T-helper 2 cell treated with Interferon-gamma antibody and Interleukin-4, amounts not matched to agents 5 μg/mL and 100 μg/mL, for 36 hours (primary cell): ENCODE results near the gene PDE4D.
A peak's percentile ranks its signal among the peaks of the same experiment; 100 is the strongest.

Experiments used
- DNase-seq: peaks from one replicate; pipeline ENCODE4 v3.0.0; 2021; ENCODE audit warnings: low spot score
- H3K27ac Mint-ChIP-seq: one replicate; pipeline ENCODE4 v1.8.0; 2021; ENCODE audit warnings: mild to moderate bottlenecking, mixed read lengths
- H3K27me3 Mint-ChIP-seq: one replicate; pipeline ENCODE4 v1.8.0; 2021; ENCODE audit warnings: low read depth, mixed read lengths
- H3K36me3 Mint-ChIP-seq: one replicate; pipeline ENCODE4 v1.8.0; 2021; ENCODE audit warnings: low read depth, mixed read lengths
- H3K4me1 Mint-ChIP-seq: one replicate; pipeline ENCODE4 v1.8.0; 2021; ENCODE audit warnings: low read depth, mixed read lengths
- H3K4me3 Mint-ChIP-seq: one replicate; pipeline ENCODE4 v1.8.0; 2022; ENCODE audit warnings: mild to moderate bottlenecking, moderate library complexity, mixed read lengths
- H3K9me3 Mint-ChIP-seq: one replicate; pipeline ENCODE4 v1.8.0; 2021; ENCODE audit warnings: mixed read lengths

Gene PDE4D

DNA sequence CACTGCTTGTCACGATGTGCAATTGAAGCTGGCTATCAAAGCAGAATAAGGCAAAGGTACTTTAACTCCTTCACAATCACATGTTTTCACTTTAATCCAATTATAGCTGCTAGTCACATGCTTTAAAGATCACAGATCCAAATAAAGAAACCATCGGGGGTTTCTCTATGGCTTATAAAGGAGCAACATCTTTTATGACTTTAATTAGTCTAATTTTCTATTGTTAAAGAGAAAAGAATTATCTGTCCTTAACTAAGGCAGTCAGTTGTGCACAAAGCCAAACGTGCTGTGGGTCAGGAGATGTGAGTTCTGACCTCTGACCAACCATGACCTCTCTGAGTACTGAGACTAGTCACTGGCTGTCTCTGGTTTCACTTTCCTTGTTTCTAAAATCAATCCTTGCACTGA, 749.6 kb downstream of the PDE4D start:
- no peak for DNase-seq
- Mint-ChIP-seq H3K27ac (no peak overlapping the region), H3K4me3 (no peak overlapping the region), H3K27me3 (no peaks in the 10 kb centered on the region), H3K36me3 (no peaks in the 10 kb centered on the region), H3K9me3 (peaks cover 4% of the 10 kb centered on the region), H3K4me1 (peaks cover 24% of the 10 kb centered on the region)

DNA sequence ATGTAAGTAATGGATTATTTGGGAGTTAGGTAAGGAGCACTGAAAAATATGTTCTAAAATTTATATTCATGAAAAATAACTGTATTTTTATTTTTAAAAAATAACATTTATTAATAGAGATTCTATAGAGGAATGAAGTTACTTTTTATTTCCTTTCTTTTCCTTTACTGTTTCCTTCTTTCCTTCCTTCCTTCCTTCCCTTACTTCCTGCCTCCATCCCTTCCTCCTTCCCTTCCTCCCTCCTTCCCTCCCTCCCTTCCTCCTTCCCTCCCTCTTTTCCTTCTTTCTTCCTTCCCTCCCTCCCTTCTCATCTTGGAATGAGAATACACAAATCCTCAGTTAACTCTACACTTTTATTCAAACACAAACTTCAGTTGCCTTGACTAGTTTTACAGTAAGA, 750.6 kb downstream of the PDE4D start:
- peaks cover 30% of the 10 kb centered on the region for H3K4me1 Mint-ChIP-seq
- no peaks in the 10 kb centered on the region for H3K36me3 Mint-ChIP-seq
- H3K27me3 Mint-ChIP-seq: no peaks in the 10 kb centered on the region
- no peak for DNase-seq
- no peak overlapping the region for H3K27ac Mint-ChIP-seq
- H3K4me3 Mint-ChIP-seq: no peak overlapping the region
- peaks cover 4% of the 10 kb centered on the region for H3K9me3 Mint-ChIP-seq

DNA sequence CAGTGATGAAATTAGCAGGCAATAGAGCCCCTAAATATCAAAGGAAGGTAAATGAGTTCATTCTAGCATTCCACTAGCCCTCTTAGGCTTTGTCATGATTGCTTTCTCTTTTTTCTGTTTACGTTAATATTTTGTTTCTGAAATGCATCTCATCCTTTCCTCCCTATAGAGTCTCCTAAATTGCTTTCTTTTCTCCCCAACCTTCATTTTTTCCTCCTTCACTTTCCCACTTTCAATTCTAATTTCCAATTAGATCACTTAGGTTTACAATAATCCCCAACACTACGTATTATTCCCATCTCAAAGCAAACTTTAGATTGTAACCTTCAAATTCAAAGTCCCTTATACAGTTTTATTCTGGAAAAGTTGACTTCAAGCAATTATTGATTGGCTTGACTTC, 751.4 kb downstream of the PDE4D start:
- Mint-ChIP-seq H3K4me3 (no peak overlapping the region), H3K27ac (no peak overlapping the region), H3K9me3 (peaks cover 4% of the 10 kb centered on the region), H3K27me3 (no peaks in the 10 kb centered on the region), H3K4me1 (peaks cover 30% of the 10 kb centered on the region), H3K36me3 (no peaks in the 10 kb centered on the region)
- DNase-seq: no peak

DNA sequence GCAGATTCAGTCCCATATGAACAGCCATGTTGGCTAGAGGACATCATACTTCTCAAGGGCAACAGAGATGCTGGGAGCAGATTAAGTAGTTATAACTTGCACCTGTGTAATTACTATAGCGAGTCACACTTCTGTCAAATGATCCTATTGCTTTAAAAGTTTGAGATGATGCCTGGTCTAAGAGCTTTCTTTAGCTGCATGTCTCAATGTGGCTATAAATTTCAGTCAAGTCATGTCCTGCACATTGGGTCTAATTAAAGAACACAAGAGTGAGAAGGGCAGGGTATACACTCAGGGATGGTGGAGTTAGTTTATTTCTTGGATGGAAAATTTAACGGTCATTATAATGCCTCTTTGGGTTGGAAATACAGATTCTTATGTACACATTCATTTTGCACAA, 753.4 kb downstream of the PDE4D start:
- Mint-ChIP-seq H3K4me3 (no peak overlapping the region), H3K27me3 (no peaks in the 10 kb centered on the region), H3K36me3 (no peaks in the 10 kb centered on the region), H3K9me3 (no peaks in the 10 kb centered on the region), H3K27ac (no peak overlapping the region), H3K4me1 (peaks cover 32% of the 10 kb centered on the region)
- no peak for DNase-seq

DNA sequence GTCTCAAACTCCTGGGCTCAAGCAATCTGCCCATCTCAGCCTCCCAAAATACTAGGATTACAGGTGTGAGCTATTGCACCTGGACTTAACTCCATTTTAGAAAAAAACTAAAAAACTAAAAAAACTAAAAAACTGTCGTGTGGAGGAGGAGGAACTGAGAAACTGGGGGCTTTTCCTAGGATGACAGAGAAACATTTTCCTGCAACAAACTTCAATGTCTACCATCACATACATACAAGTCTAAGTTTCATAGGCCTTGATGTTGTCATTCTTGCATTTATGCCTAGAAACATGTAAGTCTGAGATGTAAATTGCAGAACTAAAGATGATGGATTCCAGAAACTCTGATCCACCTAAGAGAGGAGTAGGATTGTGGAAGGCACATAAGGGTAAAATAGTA, 753.8 kb downstream of the PDE4D start:
- no peak for DNase-seq
- H3K9me3 Mint-ChIP-seq: no peaks in the 10 kb centered on the region
- no peak overlapping the region for H3K4me3 Mint-ChIP-seq
- peaks cover 34% of the 10 kb centered on the region for H3K4me1 Mint-ChIP-seq
- H3K27ac Mint-ChIP-seq: no peak overlapping the region
- H3K27me3 Mint-ChIP-seq: no peaks in the 10 kb centered on the region
- peaks cover under 1% of the 10 kb centered on the region for H3K36me3 Mint-ChIP-seq

DNA sequence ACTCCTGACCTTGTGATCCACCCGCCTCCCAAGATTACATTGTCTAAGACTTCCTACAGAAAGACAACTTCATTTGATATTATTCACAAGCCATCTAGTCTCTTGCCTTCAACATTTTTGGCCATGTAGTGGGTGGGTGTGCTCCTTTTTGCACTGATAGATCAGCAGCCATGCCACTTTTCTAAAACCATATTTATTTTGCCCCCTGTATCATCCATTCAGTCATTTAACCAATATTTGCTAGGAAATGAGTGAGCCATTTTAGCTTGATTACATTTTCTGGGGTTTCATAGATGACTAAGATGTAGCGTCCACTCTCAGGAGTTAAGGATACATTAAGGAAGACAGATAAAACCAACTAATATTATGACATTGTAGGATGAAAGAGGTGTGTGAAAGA, 755.0 kb downstream of the PDE4D start:
- no peaks in the 10 kb centered on the region for H3K27me3 Mint-ChIP-seq
- peaks cover 5% of the 10 kb centered on the region for H3K9me3 Mint-ChIP-seq
- peaks cover 35% of the 10 kb centered on the region for H3K4me1 Mint-ChIP-seq
- DNase-seq: no peak
- H3K4me3 Mint-ChIP-seq: no peak overlapping the region
- peaks cover 7% of the 10 kb centered on the region for H3K36me3 Mint-ChIP-seq
- H3K27ac Mint-ChIP-seq: no peak overlapping the region

DNA sequence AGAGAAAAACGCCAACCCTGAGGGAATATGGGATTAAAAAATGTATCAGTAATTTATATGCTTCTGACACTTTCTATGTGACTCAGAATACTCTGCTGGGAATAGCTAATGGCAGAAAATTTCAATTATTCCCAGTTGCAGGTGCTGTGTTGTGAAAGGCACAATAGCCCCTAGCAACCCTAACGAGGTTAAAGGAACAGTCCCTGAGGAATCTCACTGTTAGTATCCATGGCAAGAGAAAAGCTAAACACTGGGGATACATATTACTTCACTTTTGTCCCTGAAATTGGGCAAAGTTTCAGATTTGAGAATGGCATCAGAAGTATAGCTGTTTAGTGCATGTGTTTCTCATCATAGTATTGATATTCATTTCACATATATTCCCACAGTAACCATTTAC, 755.7 kb downstream of the PDE4D start:
- H3K4me3 Mint-ChIP-seq: no peak overlapping the region
- H3K9me3 Mint-ChIP-seq: peaks cover 6% of the 10 kb centered on the region
- DNase-seq: no peak
- H3K36me3 Mint-ChIP-seq: peaks cover 10% of the 10 kb centered on the region
- H3K27me3 Mint-ChIP-seq: no peaks in the 10 kb centered on the region
- peaks cover 36% of the 10 kb centered on the region for H3K4me1 Mint-ChIP-seq
- H3K27ac Mint-ChIP-seq: no peak overlapping the region

DNA sequence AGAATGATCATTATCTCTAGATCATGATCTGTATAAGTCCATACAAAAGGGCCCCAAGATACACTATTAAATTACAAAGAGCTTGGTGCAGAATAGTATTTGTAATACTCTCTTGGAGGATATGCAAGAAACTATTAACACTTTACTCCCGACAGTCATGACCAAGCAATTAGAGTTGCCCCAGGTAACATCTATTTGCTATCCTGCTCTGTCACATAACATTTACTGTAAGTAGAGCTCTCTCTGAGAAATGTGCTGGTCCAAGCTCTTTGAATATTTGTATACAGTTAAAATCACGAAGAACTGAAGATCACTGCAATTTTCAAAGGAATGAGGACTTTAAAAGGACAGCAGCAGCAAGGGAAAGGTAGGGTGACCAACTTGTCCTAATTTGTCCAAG, 757.0 kb downstream of the PDE4D start:
- H3K27me3 Mint-ChIP-seq: no peaks in the 10 kb centered on the region
- no peak for DNase-seq

DNA sequence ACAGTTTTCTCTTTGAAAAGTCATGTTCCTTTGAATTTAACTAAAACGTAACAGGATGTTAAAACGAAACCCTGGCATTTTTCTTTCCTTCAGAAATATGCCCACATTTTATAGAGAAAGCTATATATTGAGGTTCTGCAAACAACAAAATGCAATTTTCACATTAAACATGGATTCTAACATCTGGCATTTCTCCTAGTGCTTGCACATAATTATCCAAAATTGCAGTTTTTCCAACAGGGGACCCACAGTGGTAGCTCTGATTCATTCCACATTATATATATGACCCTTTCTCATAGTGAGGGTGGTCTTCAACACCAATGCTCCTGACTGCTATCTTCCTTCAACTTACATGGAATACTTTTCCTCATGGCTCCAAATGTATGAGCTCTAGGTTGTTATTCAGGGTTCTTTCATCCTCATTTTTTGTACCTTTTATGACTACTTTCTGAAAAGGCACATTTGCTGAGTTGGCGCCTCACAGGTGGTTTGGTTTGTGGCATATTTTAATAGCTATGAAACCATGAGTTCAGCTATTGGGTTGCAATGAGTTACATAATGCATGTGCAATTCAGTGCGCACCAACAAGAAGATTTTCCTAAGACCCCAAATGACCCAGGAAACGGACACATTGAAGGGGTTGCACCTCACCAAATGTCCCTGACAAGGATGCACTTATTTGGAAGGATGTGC, 758.9 kb downstream of the PDE4D start:
- no peaks in the 10 kb centered on the region for H3K27me3 Mint-ChIP-seq
- H3K27ac Mint-ChIP-seq: no peak overlapping the region
- peaks cover 10% of the 10 kb centered on the region for H3K36me3 Mint-ChIP-seq
- H3K9me3 Mint-ChIP-seq: peaks cover 6% of the 10 kb centered on the region
- DNase-seq: no peak
- H3K4me1 Mint-ChIP-seq: peaks cover 40% of the 10 kb centered on the region
- H3K4me3 Mint-ChIP-seq: no peak overlapping the region

More for the DNA sequence above, 757.0 kb downstream of the PDE4D start:
- Mint-ChIP-seq H3K27ac (no peak overlapping the region), H3K4me1 (peaks cover 40% of the 10 kb centered on the region), H3K9me3 (peaks cover 6% of the 10 kb centered on the region), H3K36me3 (peaks cover 10% of the 10 kb centered on the region), H3K4me3 (no peak overlapping the region)

DNA sequence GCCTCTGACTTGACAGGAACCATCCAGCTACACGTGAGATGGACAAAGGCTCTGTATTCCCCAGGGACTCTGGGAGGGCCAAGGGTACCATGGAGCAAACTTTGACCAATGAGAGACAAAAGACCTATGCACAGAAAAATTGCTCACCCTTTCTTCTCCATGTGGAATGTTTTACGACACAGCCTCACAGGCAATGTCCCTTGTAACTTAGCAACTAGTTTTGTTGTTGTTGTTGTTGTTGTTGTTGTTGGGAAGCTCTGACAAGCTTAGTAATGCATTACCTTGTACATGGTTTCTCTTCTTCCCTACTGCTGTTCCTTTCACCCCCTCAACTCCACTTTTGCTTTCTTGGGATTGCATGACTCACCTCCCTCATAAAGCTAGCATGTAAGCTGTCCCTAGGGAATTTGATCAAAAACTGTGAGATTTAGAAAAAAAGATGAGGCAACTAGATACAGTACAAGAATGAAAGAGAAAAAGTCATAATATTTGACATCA, 759.7 kb downstream of the PDE4D start:
- H3K27ac Mint-ChIP-seq: no peak overlapping the region
- peaks cover 6% of the 10 kb centered on the region for H3K9me3 Mint-ChIP-seq
- H3K4me3 Mint-ChIP-seq: no peak overlapping the region
- peaks cover 42% of the 10 kb centered on the region for H3K4me1 Mint-ChIP-seq
- no peak for DNase-seq
- no peaks in the 10 kb centered on the region for H3K27me3 Mint-ChIP-seq
- H3K36me3 Mint-ChIP-seq: peaks cover 10% of the 10 kb centered on the region

DNA sequence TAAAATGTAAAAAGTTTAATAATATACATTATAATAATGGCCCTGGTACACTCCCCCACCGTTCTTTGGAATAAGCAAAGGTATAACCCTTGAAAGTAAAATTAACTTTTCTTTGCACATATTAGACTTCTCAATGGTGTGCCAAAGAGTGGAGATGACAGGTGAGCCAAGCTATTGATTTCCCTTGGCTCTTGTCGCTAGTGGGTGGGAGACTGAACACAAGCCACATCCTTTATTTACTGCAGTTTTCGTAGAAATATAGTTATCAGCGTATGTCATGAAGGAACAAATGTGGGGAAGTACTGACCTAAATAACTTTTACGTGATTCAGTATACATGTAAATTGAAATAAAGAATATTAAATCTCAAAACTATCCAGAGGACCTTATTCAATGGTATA, 761.4 kb downstream of the PDE4D start:
- Mint-ChIP-seq H3K27me3 (no peaks in the 10 kb centered on the region), H3K4me1 (peaks cover 42% of the 10 kb centered on the region), H3K4me3 (peak overlapping the region; percentile 39), H3K9me3 (peaks cover 6% of the 10 kb centered on the region), H3K27ac (peak overlapping the region; percentile 58), H3K36me3 (peaks cover 10% of the 10 kb centered on the region)
- DNase-seq: no peak

DNA sequence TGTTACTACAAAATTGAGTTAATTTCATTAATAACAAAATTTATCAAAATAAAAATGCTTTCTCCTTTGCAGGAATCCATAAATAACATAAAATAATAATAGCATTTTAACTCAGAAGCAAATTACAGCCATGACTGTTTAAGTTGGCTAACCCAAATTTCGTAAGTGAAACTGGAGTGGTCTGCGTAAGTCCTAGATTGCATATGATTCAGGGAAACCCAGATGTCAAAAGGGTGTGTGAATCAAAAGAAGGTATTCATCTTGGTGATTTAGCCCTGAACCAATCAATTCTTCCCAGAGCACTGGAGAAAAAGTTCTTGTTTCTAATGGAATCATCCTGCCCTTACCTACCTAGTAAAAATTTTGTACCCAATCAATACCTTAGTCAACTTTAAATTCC, 763.1 kb downstream of the PDE4D start:
- Mint-ChIP-seq H3K4me1 (peaks cover 38% of the 10 kb centered on the region), H3K27me3 (no peaks in the 10 kb centered on the region), H3K27ac (no peak overlapping the region), H3K9me3 (peaks cover 6% of the 10 kb centered on the region), H3K36me3 (peaks cover 10% of the 10 kb centered on the region), H3K4me3 (no peak overlapping the region)
- DNase-seq: no peak

DNA sequence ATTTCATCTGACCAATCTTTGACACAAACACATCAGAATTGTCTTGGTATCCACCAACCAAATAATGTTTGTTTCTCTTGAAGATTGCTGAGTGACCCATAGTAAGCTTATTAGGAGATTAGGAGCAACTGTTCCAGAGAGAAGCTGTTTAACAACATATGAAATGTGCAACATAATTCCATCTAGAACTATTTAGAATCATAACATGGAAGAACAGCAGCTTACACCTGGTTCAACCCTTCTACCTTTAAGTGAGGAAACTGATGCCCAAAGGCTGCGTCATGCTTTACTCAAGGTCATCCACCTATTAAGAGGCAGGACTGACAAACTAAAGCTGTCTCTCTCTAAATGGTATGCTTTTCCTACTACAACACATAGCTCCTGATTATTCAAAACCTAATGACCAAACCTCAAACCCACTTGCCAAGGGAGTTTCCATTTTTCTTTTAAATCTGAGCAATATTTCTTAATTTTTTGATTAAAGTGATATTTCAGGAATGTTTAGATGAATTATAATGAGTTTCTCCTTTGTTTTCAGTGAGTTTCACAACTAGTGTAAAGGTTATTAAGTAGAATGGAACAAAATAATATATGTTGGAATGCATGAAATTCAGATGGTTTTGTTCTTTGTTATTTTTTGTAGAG, 764.8 kb downstream of the PDE4D start:
- DNase-seq: no peak
- H3K4me3 Mint-ChIP-seq: no peak overlapping the region
- no peak overlapping the region for H3K27ac Mint-ChIP-seq

DNA sequence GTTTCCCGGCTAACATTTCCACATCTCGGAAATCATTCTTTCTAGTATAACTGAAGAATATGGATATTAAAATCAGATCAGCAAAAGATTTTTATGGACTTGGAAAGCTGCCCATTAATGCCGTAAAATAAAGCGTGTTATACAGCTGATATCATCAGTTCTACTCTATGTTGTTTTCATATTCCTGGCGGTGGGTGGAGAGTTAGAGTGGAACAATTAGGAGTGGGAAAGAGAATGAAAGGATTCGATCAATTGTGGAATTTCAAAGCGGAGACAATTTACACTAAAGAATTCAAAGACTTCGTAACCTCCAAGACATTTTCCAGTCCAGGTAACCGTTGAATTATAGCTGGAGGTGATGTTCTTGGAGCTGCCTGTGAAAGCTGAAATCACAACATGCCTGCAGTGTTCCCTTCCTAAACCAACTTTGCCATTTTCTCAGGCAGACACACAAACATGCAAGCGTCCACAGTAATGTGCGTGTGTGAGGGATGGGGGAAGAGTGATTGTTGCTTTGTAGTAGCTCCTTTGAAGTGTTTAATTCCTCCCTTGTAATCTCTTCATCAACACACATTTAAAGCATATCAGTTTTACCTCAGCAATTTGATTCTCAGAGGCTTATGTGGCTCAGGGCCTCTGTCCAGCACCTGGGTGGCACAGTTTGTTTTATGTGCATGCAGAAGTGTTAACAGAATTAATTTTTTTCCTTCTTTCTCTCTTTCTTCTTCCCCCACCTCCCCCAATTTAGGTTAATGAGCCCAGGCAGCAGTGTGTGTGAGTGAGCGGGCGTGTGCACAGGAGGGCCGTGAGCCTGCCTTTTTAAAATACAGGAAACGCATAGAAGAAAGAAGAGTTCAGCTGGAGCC, 766.6 kb downstream of the PDE4D start:
- peaks cover 22% of the 10 kb centered on the region for H3K4me1 Mint-ChIP-seq
- H3K27me3 Mint-ChIP-seq: no peaks in the 10 kb centered on the region
- H3K9me3 Mint-ChIP-seq: peaks cover 4% of the 10 kb centered on the region
- no peaks in the 10 kb centered on the region for H3K36me3 Mint-ChIP-seq
- no peak for DNase-seq
- no peak overlapping the region for H3K27ac Mint-ChIP-seq
- no peak overlapping the region for H3K4me3 Mint-ChIP-seq

More for the DNA sequence above, 764.8 kb downstream of the PDE4D start:
- peaks cover 5% of the 10 kb centered on the region for H3K36me3 Mint-ChIP-seq
- H3K9me3 Mint-ChIP-seq: peaks cover 3% of the 10 kb centered on the region
- H3K27me3 Mint-ChIP-seq: no peaks in the 10 kb centered on the region
- H3K4me1 Mint-ChIP-seq: peaks cover 30% of the 10 kb centered on the region
